Measurements from ENCODE around the gene FAM193B.

Gene FAM193B

DNA sequence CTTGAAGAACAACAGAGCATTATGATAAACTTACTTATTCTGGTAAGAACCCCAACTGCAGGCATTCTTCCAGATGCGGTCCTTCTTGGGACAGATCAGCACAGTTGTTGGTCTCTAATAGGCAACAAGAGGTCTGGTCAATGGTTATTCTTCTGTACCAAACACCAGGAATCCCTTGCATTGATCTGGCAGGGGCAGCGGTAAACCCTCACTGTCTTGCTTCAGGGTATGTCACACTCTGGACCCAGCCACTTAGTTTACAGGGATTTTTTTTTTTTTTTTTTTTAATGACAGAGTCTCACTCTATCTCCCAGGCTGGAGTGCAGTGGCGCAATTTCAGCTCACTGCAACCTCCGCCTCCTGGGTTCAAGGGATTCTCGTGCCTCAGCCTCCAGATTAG is 1.3 kb upstream of the FAM193B start:
- TF ChIP-seq ZNF274 (IDR thresholded peaks at IDR 0.05; ENCODE audit: low read depth, low read length), result no peak
- no peak overlapping the region for H3K4me3 ChIP-seq (ENCODE audit: low read length)

DNA sequence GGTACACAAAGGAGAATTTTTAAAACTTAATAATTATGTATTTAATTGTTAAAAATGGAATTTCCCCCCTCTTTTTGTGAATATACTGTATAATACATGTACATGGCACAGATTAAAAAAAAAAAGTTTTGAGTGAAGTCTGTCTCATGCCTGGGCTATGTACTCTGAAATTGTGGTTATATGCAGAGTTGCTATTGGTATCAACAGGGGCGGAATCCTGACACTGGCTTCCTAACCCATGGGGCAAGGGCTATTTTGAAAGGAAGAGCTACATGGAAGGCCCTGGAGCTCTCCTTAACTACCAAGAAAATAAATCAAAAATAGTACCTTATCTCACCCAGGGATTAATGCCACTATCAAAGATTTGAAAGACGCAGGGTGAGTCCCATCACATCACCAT is 865 bp upstream of the FAM193B start:
- TF ChIP-seq ZNF274 (IDR thresholded peaks at IDR 0.05; ENCODE audit: low read depth, low read length), result no peak
- H3K4me3 ChIP-seq (ENCODE audit: low read length), result peak overlapping the region; percentile 65; the same call in 1 of the 2 replicates

DNA sequence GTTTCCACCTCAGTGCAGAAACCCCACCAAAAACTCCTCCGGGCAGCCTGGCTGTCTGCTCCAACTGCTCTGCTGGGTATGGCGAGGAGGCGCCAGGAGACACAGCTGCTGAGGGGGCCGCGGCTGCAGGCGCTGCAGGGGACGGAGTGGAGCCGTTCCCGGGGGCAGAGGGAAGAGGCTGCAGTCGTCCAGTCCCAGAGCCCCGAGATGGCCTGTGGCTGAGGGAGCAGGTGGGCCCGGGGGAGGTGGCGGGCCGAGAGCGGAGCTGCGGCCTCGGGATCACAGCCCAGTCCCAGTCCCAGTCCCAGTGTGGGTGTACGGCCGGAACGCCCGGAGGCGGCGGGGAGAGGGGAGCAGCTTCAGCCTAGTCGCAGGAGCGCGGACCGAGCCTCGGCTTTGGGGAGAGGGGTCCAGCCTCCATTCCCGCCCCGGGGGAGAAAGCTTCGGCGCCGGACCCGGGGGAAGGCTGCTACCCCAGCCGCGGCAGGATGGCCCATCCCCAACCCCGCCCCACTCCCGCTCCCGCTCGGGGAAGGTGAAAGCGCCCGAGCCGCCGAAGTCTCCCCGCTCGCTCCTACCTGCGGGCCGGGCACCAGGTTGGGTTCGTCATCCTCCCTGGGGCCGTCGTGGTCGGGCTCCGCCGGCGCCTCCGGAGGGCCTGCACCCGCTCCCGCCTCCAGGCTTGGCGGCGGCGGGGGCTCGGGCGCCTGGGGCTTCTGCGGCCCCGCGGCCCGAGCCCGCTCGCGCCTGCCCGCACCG is 513 bp downstream of the FAM193B start:
- peak overlapping the region; percentile 78 for H3K4me3 ChIP-seq (ENCODE audit: low read length)
- no peak for TF ChIP-seq ZNF274 (IDR thresholded peaks at IDR 0.05; ENCODE audit: low read depth, low read length)

DNA sequence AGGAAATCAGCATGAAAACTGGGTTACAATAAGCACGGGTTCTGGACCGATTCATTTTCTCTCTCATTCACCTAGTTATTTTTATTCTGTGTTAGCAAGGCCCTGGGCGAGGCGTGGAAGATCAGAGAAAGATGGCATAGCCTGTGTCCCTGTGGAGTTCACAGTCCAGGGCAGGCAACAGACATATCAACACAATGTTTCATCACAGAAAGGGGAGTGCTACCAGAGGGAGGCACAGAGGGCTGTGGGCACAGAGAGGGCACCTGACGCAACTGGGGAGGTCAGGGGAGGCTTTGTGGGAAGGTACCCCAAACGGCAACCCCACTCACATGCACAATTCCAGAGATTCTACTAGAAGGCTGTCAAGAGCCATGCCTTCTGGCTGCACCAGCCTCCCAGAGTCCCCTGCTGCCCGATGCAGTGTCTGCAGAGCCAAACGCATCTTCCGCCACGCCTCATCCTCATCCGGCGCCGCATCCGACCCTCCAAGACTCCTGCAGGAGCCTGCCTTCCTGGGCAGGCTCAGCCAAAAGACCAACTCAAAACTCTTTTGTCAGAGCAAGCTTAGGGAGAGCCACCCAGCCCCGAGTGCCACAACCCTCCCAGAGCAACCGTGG is 1.4 kb downstream of the FAM193B start:
- peak overlapping the region; percentile 78 for H3K4me3 ChIP-seq (ENCODE audit: low read length)
- no peak for TF ChIP-seq ZNF274 (IDR thresholded peaks at IDR 0.05; ENCODE audit: low read depth, low read length)

DNA sequence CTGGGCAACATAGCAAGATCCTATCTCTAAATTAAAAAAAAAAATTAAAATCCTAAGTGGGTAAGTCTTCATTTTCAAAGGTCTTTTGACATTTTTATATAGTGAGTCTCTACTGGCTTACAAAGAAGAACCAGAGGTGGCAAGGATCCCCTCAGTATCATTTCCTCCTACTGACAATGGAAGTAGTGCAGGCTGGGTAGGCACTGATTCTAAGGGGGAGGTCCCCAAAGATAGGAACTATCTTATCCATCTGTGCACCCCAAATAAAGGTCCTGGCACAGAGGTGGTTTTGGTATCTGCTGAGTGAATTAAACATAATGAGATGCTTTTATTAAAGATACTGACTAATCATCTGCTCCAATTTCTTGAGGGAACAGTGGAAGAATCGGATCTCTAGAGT is 4.2 kb downstream of the FAM193B start:
- no peak overlapping the region for H3K4me3 ChIP-seq (ENCODE audit: low read length)
- no peak for TF ChIP-seq ZNF274 (IDR thresholded peaks at IDR 0.05; ENCODE audit: low read depth, low read length)

DNA sequence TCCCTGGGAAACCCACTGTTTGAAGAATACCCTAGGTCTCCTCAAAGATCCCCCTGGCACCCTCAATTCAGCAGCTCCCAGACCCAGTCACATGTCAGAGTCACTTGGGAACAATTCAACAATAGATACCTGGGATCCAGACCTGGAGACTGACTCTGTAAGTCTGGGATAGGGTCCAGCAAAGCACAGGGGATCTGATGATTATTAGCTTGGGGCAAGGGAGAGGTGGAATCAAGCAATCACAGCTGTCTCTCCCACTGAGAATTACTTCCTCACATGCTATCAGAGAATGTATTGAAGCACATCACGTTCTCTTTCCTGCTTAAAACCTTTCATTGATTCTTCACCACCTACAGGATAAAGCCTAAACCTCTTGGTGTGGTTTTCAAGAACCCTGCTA is 5.9 kb downstream of the FAM193B start:
- H3K4me3 ChIP-seq (ENCODE audit: low read length), result no peak overlapping the region
- no peak for TF ChIP-seq ZNF274 (IDR thresholded peaks at IDR 0.05; ENCODE audit: low read depth, low read length)

DNA sequence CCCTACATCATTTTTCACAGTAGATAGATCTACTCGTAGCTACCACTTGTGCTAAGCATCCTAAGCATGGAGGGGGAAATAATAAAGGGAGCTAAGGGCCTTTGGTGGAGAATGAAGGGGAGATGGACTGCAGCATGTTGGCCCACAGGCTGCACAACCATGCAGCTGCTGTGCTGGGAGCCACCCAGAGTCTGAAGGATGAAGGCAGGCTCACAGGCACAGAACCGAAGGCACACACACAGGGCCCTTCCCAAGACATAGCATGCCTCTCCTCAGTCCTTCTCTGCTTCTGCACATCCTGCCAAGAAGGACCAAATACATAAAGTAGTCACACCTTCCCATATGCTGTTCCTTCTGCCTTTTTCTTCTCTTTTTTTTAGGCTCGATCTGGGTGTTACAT is 6.6 kb downstream of the FAM193B start:
- TF ChIP-seq ZNF274 (IDR thresholded peaks at IDR 0.05; ENCODE audit: low read depth, low read length), result no peak
- H3K4me3 ChIP-seq (ENCODE audit: low read length), result no peak overlapping the region

DNA sequence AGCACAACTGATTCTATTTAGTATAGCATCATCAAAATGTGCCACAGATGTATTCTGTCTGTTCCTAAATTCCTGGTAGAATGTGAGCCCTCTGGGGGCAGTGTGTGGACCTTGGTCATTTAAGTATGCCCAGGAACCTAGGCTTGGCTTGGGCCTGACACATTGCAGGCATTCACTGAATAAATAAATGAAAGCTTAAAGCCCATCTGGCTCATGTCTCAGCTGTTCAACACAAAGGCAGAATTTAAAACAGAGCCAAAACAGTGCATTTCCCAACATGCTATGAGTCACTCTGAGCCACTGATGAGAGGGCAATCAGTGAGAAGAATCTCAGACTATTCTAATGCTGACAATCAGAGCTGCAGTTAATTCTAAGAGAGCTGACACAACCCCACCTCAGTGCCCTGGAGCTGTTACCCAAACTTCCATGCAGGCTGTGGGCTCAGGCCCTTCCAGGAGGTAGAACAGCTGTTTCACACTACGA is 8.1 kb downstream of the FAM193B start:
- no peak overlapping the region for H3K4me3 ChIP-seq (ENCODE audit: low read length)
- no peak for TF ChIP-seq ZNF274 (IDR thresholded peaks at IDR 0.05; ENCODE audit: low read depth, low read length)

DNA sequence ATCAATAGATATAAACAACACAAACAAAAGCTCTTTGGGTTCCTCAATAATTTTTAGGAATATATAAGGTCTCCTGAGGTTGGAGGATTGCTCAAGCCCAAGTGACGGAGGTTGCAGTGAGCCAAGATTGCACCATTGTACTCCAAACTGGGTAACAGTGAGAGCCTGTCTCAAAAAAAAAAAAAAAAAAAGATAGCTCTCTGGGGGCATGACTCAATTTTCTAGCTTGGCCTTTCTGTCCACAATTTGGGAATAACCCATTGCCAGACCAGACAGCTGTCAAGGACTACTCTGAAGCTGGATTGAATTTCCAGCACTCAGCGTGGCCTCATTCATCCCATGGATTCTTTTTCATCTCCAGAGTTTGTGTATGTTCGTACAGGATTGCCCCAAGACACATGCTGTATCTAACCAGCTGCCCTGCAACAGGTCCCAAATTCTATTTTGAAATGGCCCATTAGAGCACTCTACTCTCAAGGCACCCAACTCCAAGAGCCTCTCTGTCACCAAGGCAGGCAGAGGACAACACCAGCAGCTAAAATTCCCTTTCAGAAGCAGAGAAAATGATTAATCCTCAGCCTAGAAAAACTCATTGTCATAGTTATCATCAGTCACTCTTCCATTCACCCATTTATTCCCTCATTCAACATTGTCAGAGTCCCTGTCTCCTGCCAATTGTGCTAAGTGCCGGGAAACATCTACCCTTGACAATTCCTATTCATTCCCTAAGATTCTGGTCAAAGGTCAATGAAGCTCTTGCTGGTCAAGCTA is 8.7 kb downstream of the FAM193B start:
- H3K4me3 ChIP-seq (ENCODE audit: low read length), result no peak overlapping the region
- TF ChIP-seq ZNF274 (IDR thresholded peaks at IDR 0.05; ENCODE audit: low read depth, low read length), result no peak

DNA sequence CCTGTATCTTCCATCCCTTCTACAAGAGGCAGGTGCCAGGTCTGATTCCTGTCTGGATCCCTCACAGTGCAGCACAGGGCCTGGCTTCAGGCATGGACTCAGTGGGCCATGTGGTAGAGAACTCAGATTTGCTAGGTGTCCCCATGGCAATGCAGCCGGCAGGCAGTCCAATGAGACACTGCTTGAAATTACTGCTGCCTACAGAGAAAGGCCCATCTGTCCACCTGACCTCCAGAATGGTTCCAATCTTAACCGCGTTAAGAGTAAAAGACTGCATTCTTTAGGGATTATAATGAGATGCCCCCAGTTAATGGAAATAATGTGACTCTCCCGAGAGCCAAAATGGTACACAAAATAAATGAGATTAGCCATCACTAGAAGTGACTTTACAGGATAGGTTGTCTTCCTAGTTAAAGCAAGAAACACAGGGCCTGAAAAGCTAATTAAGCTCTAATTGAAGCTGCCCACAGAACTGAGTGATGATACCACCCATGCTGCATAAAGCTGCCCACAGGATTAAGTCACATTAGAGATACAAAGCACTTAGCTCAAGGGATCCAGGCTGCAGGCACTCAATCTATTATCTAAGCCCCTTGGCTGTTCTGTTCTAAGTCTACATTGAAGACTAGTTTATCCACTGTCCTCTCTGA is 11.4 kb downstream of the FAM193B start:
- no peak for TF ChIP-seq ZNF274 (IDR thresholded peaks at IDR 0.05; ENCODE audit: low read depth, low read length)
- no peak overlapping the region for H3K4me3 ChIP-seq (ENCODE audit: low read length)

DNA sequence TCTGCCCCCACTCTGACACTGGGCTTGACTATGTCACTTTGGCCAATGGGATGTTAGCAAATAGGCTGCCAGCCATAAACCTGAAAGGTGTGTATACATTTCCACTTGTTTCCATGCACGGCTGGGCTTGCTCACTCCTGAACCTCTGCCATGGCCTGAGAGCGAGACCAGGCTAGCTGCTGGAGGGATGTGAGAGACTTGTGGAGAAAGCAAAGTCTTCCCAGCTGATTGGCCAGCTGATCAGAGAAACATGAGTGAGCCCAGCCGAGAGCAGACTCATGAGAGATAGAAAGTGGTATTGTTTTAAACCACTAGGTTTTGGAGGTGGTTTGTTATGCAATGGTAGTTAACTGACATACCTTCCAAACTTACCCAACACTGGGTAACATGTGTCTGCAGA is 13.9 kb downstream of the FAM193B start:
- no peak overlapping the region for H3K4me3 ChIP-seq (ENCODE audit: low read length)
- TF ChIP-seq ZNF274 (IDR thresholded peaks at IDR 0.05; ENCODE audit: low read depth, low read length), result no peak

DNA sequence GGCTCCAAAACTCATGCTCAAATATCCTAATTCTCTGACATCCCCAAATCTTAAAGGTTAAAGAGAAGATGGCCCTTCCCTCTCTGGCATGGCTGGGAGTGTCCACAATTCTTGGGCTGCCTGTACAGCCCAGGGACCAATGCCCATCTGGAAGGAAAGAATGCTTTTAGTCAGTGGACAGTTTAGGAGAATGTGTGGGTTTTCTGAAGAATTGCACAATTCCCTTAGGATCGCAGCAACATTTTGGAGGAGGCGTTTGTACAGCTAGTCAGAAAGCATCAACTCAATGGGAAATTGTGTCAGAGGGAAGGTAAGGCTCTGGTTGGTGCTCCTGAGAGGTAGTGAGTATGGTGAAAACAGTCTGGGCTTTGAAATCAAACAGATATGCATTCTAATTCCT is 15.0 kb downstream of the FAM193B start:
- no peak overlapping the region for H3K4me3 ChIP-seq (ENCODE audit: low read length)
- TF ChIP-seq ZNF274 (IDR thresholded peaks at IDR 0.05; ENCODE audit: low read depth, low read length), result no peak

DNA sequence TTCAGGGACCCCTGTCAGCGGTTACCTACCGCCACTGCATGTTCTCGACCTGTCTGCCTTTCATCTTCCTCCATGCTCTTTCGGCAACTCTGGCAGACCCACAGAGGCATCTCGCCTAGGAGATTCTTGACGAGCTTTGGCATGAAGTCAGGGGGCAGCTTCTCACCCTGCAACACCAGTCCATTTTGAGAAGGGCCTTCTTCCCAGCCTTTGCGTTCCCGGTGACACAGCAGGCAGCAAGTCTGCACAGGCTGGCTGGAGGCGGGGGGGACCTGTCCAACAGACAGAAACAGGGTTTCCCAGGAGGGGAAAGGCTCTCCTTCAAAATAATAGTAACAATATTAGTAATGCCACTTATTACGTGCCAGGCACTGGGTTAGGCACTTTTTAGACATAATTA is 15.5 kb downstream of the FAM193B start:
- TF ChIP-seq ZNF274 (IDR thresholded peaks at IDR 0.05; ENCODE audit: low read depth, low read length), result no peak
- no peak overlapping the region for H3K4me3 ChIP-seq (ENCODE audit: low read length)
